HUES48 (cell line): Measurements from ENCODE around the gene CACNG6.

Source experiments
- H3K27ac ChIP-seq: one replicate; pipeline ENCODE4 v1.7.0; 2013; ENCODE audit warnings: low read depth, low read length, inconsistent platforms
- H3K27me3 ChIP-seq: 2 replicates; pipeline ENCODE4 v1.6.1; 2013; ENCODE audit warnings: mild to moderate bottlenecking, low read length; ENCODE audit not compliant: control insufficient read depth, insufficient read depth
- H3K36me3 ChIP-seq: 2 replicates; pipeline ENCODE4 v1.6.1; 2013; ENCODE audit warnings: low read length; ENCODE audit not compliant: control insufficient read depth, insufficient read depth
- H3K4me1 ChIP-seq: 2 replicates; pipeline ENCODE4 v1.6.1; 2013; ENCODE audit warnings: mild to moderate bottlenecking, low read length; ENCODE audit not compliant: control insufficient read depth, insufficient read depth
- H3K4me3 ChIP-seq: 2 replicates; pipeline ENCODE4 v1.5.1; 2013; ENCODE audit warnings: mild to moderate bottlenecking, low read depth, low read length
- H3K9ac ChIP-seq: 2 replicates; pipeline ENCODE4 v1.6.1; 2013; ENCODE audit warnings: mild to moderate bottlenecking, low read depth, low read length, moderate library complexity
- H3K9me3 ChIP-seq: 2 replicates; pipeline ENCODE4 v1.6.1; 2013; ENCODE audit warnings: low read length; ENCODE audit not compliant: control insufficient read depth, insufficient read depth

CACNG6 gene

GRCh38 chr19:53953383-53953782 lies 38.1 kb upstream of the CACNG6 start:
- Histone ChIP-seq H3K9ac (no peak overlapping the region), H3K36me3 (no peaks in the 10 kb centered on the region), H3K4me1 (peaks cover 17% of the 10 kb centered on the region), H3K27me3 (peaks cover 11% of the 10 kb centered on the region), H3K9me3 (no peaks in the 10 kb centered on the region), H3K27ac (no peak overlapping the region), H3K4me3 (no peak overlapping the region)

- Histone ChIP-seq H3K9ac (peak overlapping the region; percentile 21), H3K9me3 (no peaks in the 10 kb centered on the region), H3K27me3 (peaks cover 41% of the 10 kb centered on the region), H3K36me3 (no peaks in the 10 kb centered on the region), H3K27ac (peak overlapping the region; percentile 72), H3K4me3 (peak overlapping the region; percentile 53), H3K4me1 (peaks cover 34% of the 10 kb centered on the region)
Observed at GRCh38 chr19:53957448-53958167, 33.8 kb upstream of the CACNG6 start.

GRCh38 chr19:53958168-53958571 lies 33.3 kb upstream of the CACNG6 start:
- Histone ChIP-seq H3K9me3 (no peaks in the 10 kb centered on the region), H3K4me1 (peaks cover 34% of the 10 kb centered on the region), H3K27ac (peak overlapping the region; percentile 72), H3K27me3 (peaks cover 43% of the 10 kb centered on the region), H3K36me3 (no peaks in the 10 kb centered on the region), H3K4me3 (peak overlapping the region; percentile 53), H3K9ac (no peak overlapping the region; the same call in 1 of the 2 replicates)

GRCh38 chr19:53958823-53959757 lies 32.3 kb upstream of the CACNG6 start:
- H3K36me3 ChIP-seq = no peaks in the 10 kb centered on the region
- no peak overlapping the region for H3K27ac ChIP-seq
- H3K9ac ChIP-seq = no peak overlapping the region
- H3K9me3 ChIP-seq = no peaks in the 10 kb centered on the region
- peaks cover 34% of the 10 kb centered on the region for H3K4me1 ChIP-seq
- H3K27me3 ChIP-seq = peaks cover 53% of the 10 kb centered on the region
- peak overlapping the region; percentile 61 for H3K4me3 ChIP-seq

GRCh38 chr19:53960187-53960586 lies 31.2 kb upstream of the CACNG6 start:
- no peak overlapping the region for H3K9ac ChIP-seq
- peak overlapping the region; percentile 61 for H3K4me3 ChIP-seq
- peaks cover 34% of the 10 kb centered on the region for H3K4me1 ChIP-seq
- H3K9me3 ChIP-seq = no peaks in the 10 kb centered on the region
- H3K27ac ChIP-seq = peak overlapping the region; percentile 47
- H3K36me3 ChIP-seq = no peaks in the 10 kb centered on the region
- peaks cover 63% of the 10 kb centered on the region for H3K27me3 ChIP-seq

GRCh38 chr19:53960886-53961285 lies 30.6 kb upstream of the CACNG6 start:
- Histone ChIP-seq H3K27ac (no peak overlapping the region), H3K36me3 (no peaks in the 10 kb centered on the region), H3K4me3 (peak overlapping the region; percentile 61), H3K9me3 (no peaks in the 10 kb centered on the region), H3K27me3 (peaks cover 65% of the 10 kb centered on the region), H3K4me1 (peaks cover 34% of the 10 kb centered on the region), H3K9ac (no peak overlapping the region)

GRCh38 chr19:53961523-53962356 lies 29.7 kb upstream of the CACNG6 start:
- no peak overlapping the region for H3K9ac ChIP-seq
- peak overlapping the region; percentile 60 for H3K4me3 ChIP-seq
- peaks cover 29% of the 10 kb centered on the region for H3K4me1 ChIP-seq
- peak overlapping the region; percentile 40 for H3K27ac ChIP-seq
- no peaks in the 10 kb centered on the region for H3K36me3 ChIP-seq
- H3K27me3 ChIP-seq = peaks cover 60% of the 10 kb centered on the region
- no peaks in the 10 kb centered on the region for H3K9me3 ChIP-seq

GRCh38 chr19:53962887-53963431 lies 28.5 kb upstream of the CACNG6 start, which contains the start of gene CACNG8:
CACNG8 (plus strand) TSS chr19:53962937.
- H3K4me3 ChIP-seq = peak within 1 kb of the TSS; percentile 60
- peaks cover 19% of the 10 kb centered on the region for H3K4me1 ChIP-seq
- H3K27me3 ChIP-seq = peaks cover 54% of the 10 kb centered on the region
- H3K27ac ChIP-seq = peak within 1 kb of the TSS; percentile 40
- no peaks in the 10 kb centered on the region for H3K9me3 ChIP-seq
- H3K9ac ChIP-seq = no peak within 1 kb of the TSS
- no peaks in the 10 kb centered on the region for H3K36me3 ChIP-seq

GRCh38 chr19:53965091-53965490 lies 26.3 kb upstream of the CACNG6 start:
- no peak overlapping the region for H3K27ac ChIP-seq
- H3K27me3 ChIP-seq = peaks cover 46% of the 10 kb centered on the region

GRCh38 chr19:53966931-53967330 lies 24.5 kb upstream of the CACNG6 start:
- Histone ChIP-seq H3K27me3 (peaks cover 28% of the 10 kb centered on the region), H3K9me3 (no peaks in the 10 kb centered on the region), H3K4me1 (no peaks in the 10 kb centered on the region; the same call in 1 of the 2 replicates), H3K27ac (no peak overlapping the region), H3K36me3 (no peaks in the 10 kb centered on the region), H3K9ac (no peak overlapping the region), H3K4me3 (no peak overlapping the region)

More at GRCh38 chr19:53965091-53965490, 26.3 kb upstream of the CACNG6 start:
- peaks cover 13% of the 10 kb centered on the region for H3K4me1 ChIP-seq
- no peak overlapping the region for H3K9ac ChIP-seq
- no peak overlapping the region for H3K4me3 ChIP-seq
- H3K9me3 ChIP-seq = no peaks in the 10 kb centered on the region
- H3K36me3 ChIP-seq = no peaks in the 10 kb centered on the region
